Spleen (tissue), 11 donors: ENCODE data around the gene NFIA. TPM values are rescaled to one million over a fixed set of nuclear protein-coding genes. Genes with fewer than 3 reads are reported as not detected.

Source experiments
- DNase-seq: peaks from one replicate; pipeline ENCODE4 v3.0.0-alpha.2; 2020
- H3K27ac ChIP-seq, 8 donors: fragments of 200-600 bp; sonication (generic) in 7 of 8; 1 replicate in 4 of 8; 2 replicates in 4 of 8; pipeline versions ENCODE4 v1.5.0 to v1.8.0; 2016 to 2021; ENCODE audit warnings: inconsistent platforms in 4 of 8, mild to moderate bottlenecking in 4 of 8, moderate library complexity in 1 of 8
- H3K27me3 ChIP-seq, 7 donors: fragments of 200-600 bp; sonication (generic) in 6 of 7; replicated peaks in 1 of 7; 1 replicate in 4 of 7; 2 replicates in 3 of 7; pipeline versions ENCODE4 v1.5.0 to v1.8.0; 2016 to 2021; ENCODE audit warnings: inconsistent platforms in 3 of 7, mild to moderate bottlenecking in 1 of 7
- H3K36me3 ChIP-seq, 6 donors: fragments of 200-600 bp; sonication (generic) in 5 of 6; 1 replicate in 4 of 6; 2 replicates in 2 of 6; pipeline versions ENCODE4 v1.5.0 to v1.8.0; 2016 to 2021; ENCODE audit warnings: inconsistent platforms in 2 of 6
- H3K4me1 ChIP-seq, 6 donors: fragments of 200-600 bp; sonication (generic) in 5 of 6; 1 replicate in 3 of 6; 2 replicates in 3 of 6; pipeline versions ENCODE4 v1.5.0 to v1.8.0; 2016 to 2021; ENCODE audit warnings: inconsistent platforms in 3 of 6
- H3K4me3 ChIP-seq, 8 donors: fragments of 200-600 bp; sonication (generic) in 7 of 8; 1 replicate in 4 of 8; 2 replicates in 4 of 8; pipeline versions ENCODE4 v1.5.0 to v1.8.0; 2016 to 2021; ENCODE audit warnings: inconsistent platforms in 4 of 8, mild to moderate bottlenecking in 4 of 8, moderate library complexity in 2 of 8
- H3K9me3 ChIP-seq, 8 donors: fragments of 200-600 bp; sonication (generic) in 7 of 8; 1 replicate in 4 of 8; 2 replicates in 4 of 8; pipeline versions ENCODE4 v1.5.0 to v1.8.0; 2016 to 2021; ENCODE audit warnings: inconsistent platforms in 4 of 8
- POLR2A ChIP-seq, 3 donors: fragments of 450-650 bp; IDR thresholded peaks; one replicate each; pipeline ENCODE4 v1.5.1; 2017; ENCODE audit warnings: antibody characterized with exemption in 3 of 3, mild to moderate bottlenecking in 1 of 3
- POLR2AphosphoS5 ChIP-seq, 3 donors: sonication (generic); formaldehyde crosslinking; IDR thresholded peaks; one replicate each; pipeline ENCODE4 v1.5.1; 2017; ENCODE audit warnings: antibody characterized with exemption in 3 of 3
- WGBS, 5 donors: extraction: QIAGEN DNeasy Blood & Tissue Kit in 3 of 5; methylation state at CpG; one replicate each; pipeline versions ENCODE4 v1.1.5 to v1.1.7; 2013 to 2018; 5-methylcytosine and 5-hydroxymethylcytosine counted together
- intact Hi-C: fragments of 100-400 bp; cut with DNase I; formaldehyde crosslinking; loops from one replicate; pipeline ENCODE4 v1.15.0; 2023; ENCODE audit warnings: low total_unique reads
- polyA plus RNA-seq, 3 donors: library from polyadenylated mRNA; stranded (reverse); fragments of 200-250 nt; gene quantifications; one replicate each; pipeline ENCODE4 v1.2.1, GENCODE V29; 2013
- total RNA-seq, 7 donors: library from RNA; depleted of rRNA in 3 of 7; stranded (reverse); fragments of >200 nt in 3 of 7; fragmentation: NEBNext Ultra II Directional in 4 of 7; extraction: Animal tissue kit (Norgen Biotek cat#: 25700) in 4 of 7; gene quantifications; one replicate each; pipeline versions ENCODE4 v1.1.0 to v1.2.1, GENCODE V29; 2016 to 2021
- TF ChIP-seq, protein P1 (sequence below), 11 experiments: fragments of 200-600 bp in 7 of 11; fragments of 450-650 bp in 4 of 11; sonication (generic) in 4 of 11; IDR thresholded peaks in 8 of 11; conservative IDR thresholded peaks in 3 of 11; 1 replicate in 7 of 11; 2 replicates in 4 of 11; pipeline versions ENCODE4 v1.4.0 to v1.8.0; 2016 to 2021; ENCODE audit warnings: antibody characterized with exemption in 11 of 11, inconsistent platforms in 4 of 11, mild to moderate bottlenecking in 1 of 11
- donor health status: healthy with polysubstance abuse.
- donor health status: DM: no; HTN: no; CAD: no; lungs with moderate emphysema.
- donor health status: DM: no; HTN: no; CAD: no.
- donor health status: Bipolar disorder and iron deficiency.
- donor health status: healthy.
- donor health status: DM: no; HTN: no; CAD: no.
- donor health status: DM: yes; HTN: yes; CAD: no.

NFIA gene
- total and polyA plus RNA-seq, 10 donors: 3.1 to 76.8 (median 35.5) TPM

DNA sequence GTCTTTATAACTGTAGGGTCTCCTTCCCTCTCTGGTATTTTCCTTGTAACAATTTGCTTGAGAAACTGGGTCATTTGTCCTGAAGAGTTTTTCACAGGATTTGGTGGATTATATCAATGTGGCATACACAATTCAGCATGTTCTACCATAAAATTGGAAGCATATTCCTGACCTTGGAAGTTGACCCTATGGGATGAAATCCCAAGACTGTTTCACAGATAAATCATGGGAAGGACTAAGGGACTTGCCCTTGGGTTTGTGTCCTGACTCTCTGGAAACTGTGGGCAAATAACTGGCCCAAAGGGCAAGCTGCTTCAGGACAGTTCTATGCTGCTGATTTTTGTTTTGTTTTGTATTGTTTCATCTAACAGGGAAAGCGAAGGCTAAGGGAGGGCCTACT lies 387.0 kb downstream of the NFIA start:
- TF ChIP-seq POLR2AphosphoS5 (IDR thresholded peaks at IDR 0.05): no peak
- TF ChIP-seq, protein P1, sequence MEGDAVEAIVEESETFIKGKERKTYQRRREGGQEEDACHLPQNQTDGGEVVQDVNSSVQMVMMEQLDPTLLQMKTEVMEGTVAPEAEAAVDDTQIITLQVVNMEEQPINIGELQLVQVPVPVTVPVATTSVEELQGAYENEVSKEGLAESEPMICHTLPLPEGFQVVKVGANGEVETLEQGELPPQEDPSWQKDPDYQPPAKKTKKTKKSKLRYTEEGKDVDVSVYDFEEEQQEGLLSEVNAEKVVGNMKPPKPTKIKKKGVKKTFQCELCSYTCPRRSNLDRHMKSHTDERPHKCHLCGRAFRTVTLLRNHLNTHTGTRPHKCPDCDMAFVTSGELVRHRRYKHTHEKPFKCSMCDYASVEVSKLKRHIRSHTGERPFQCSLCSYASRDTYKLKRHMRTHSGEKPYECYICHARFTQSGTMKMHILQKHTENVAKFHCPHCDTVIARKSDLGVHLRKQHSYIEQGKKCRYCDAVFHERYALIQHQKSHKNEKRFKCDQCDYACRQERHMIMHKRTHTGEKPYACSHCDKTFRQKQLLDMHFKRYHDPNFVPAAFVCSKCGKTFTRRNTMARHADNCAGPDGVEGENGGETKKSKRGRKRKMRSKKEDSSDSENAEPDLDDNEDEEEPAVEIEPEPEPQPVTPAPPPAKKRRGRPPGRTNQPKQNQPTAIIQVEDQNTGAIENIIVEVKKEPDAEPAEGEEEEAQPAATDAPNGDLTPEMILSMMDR (IDR thresholded peaks at IDR 0.05 in 8 of 11, conservative IDR thresholded peaks at IDR 0.05 in 3 of 11): no peak
- no peak for TF ChIP-seq POLR2A (IDR thresholded peaks at IDR 0.05)
- Histone ChIP-seq H3K36me3 (no peaks in the 10 kb centered on the region), H3K27me3 (no peaks in the 10 kb centered on the region), H3K27ac (no peak overlapping the region), H3K4me3 (no peak overlapping the region), H3K4me1 (no peaks in the 10 kb centered on the region), H3K9me3 (no peaks in the 10 kb centered on the region)
- WGBS, 5 donors: 76 to 100% (median 83%) methylated on average over 1 of the region's 1 CpG
- DNase-seq: no peak
- intact Hi-C loops: no loop called here

DNA sequence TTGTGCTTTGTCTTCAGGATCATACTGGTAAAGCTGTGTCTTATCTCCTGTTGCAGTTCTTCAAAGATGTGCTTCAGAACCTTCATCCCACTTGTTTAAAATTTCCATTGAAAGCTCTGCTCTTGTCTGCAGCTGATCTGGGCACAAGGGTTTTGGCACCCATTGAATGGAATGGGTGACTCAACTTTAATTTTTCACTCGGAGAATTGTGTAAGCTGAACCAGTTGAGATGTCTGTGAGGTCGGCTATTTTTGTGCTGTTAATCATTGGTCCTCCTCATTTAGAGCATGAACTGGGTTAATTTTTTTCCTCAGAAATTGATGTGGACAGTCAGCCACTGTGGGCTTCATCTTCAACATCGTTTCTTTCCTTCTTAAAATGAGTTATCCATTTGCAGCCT lies 390.5 kb downstream of the NFIA start:
- no peak overlapping the region for H3K27ac ChIP-seq
- H3K36me3 ChIP-seq: no peaks in the 10 kb centered on the region
- DNase-seq: no peak
- H3K4me1 ChIP-seq: no peaks in the 10 kb centered on the region
- peaks cover 0 to 10% (median 0%) of the 10 kb centered on the region in 7 donors for H3K27me3 ChIP-seq
- H3K9me3 ChIP-seq: no peaks in the 10 kb centered on the region
- intact Hi-C loops: no loop called here
- TF ChIP-seq POLR2AphosphoS5 (IDR thresholded peaks at IDR 0.05) (no peak), POLR2A (IDR thresholded peaks at IDR 0.05) (no peak)
- TF ChIP-seq, protein P1 (IDR thresholded peaks at IDR 0.05 in 8 of 11, conservative IDR thresholded peaks at IDR 0.05 in 3 of 11): no peak
- no peak overlapping the region for H3K4me3 ChIP-seq
- WGBS, 5 donors: 52 to 62% (median 58%) methylated on average over 3 of the region's 3 CpGs

- H3K9me3 ChIP-seq: no peaks in the 10 kb centered on the region
- H3K4me3 ChIP-seq: no peak overlapping the region
- H3K36me3 ChIP-seq: no peaks in the 10 kb centered on the region
- WGBS, 5 donors: 67 to 80% (median 76%) methylated on average over 4 of the region's 4 CpGs
- no peaks in the 10 kb centered on the region for H3K4me1 ChIP-seq
- peaks cover 0 to 10% (median 0%) of the 10 kb centered on the region in 7 donors for H3K27me3 ChIP-seq
- intact Hi-C loops: no loop called here
- TF ChIP-seq POLR2A (IDR thresholded peaks at IDR 0.05) (no peak), POLR2AphosphoS5 (IDR thresholded peaks at IDR 0.05) (no peak)
- TF ChIP-seq, protein P1 (IDR thresholded peaks at IDR 0.05 in 8 of 11, conservative IDR thresholded peaks at IDR 0.05 in 3 of 11): no peak
- H3K27ac ChIP-seq: no peak overlapping the region
- no peak for DNase-seq
These were observed 392.0 kb downstream of the NFIA start for GRCh38 chr1:61474269-61474817.

GRCh38 chr1:61474963-61475362 lies 392.6 kb downstream of the NFIA start:
- 83 to 94% (median 88%) methylated on average over 3 of the region's 3 CpGs for WGBS, 5 donors
- H3K36me3 ChIP-seq: no peaks in the 10 kb centered on the region
- H3K4me1 ChIP-seq: no peaks in the 10 kb centered on the region
- H3K27me3 ChIP-seq: peaks cover 0 to 10% (median 0%) of the 10 kb centered on the region in 7 donors
- DNase-seq: no peak
- intact Hi-C loops: no loop called here
- no peaks in the 10 kb centered on the region for H3K9me3 ChIP-seq
- TF ChIP-seq, protein P1 (IDR thresholded peaks at IDR 0.05 in 8 of 11, conservative IDR thresholded peaks at IDR 0.05 in 3 of 11): no peak
- TF ChIP-seq POLR2A (IDR thresholded peaks at IDR 0.05) (no peak), POLR2AphosphoS5 (IDR thresholded peaks at IDR 0.05) (no peak)
- no peak overlapping the region for H3K27ac ChIP-seq
- H3K4me3 ChIP-seq: no peak overlapping the region
